Bronchial epithelial cell (primary cell): Measurements from ENCODE around the gene NPAS4. TPM values are rescaled to one million over a fixed set of nuclear protein-coding genes. Genes with fewer than 3 reads are reported as not detected.
A peak's percentile ranks its signal among the peaks of the same experiment; 100 is the strongest.

ENCODE experiments used
- DNase-seq: peaks from one replicate; pipeline ENCODE4 v3.0.0-alpha.2; 2010; ENCODE audit warnings: low read depth
- FAIRE-seq: peaks from 2 replicates; lab custom pipeline; 2011; peaks lifted over from hg19 to GRCh38; lab: Jason Lieb, UNC
- H3K27me3 ChIP-seq: 2 replicates; pipeline ENCODE4 v1.5.1; 2011; ENCODE audit warnings: low read length; ENCODE audit not compliant: control insufficient read depth, insufficient read depth
- H3K36me3 ChIP-seq: 2 replicates; pipeline ENCODE4 v1.5.1; 2011; ENCODE audit warnings: low read length; ENCODE audit not compliant: control insufficient read depth, insufficient read depth
- H3K4me3 ChIP-seq: 2 replicates; pipeline ENCODE4 v1.5.1; 2011; ENCODE audit warnings: mild to moderate bottlenecking, low read depth, low read length, control low read depth
- total RNA-seq: library from RNA; depleted of rRNA; stranded (reverse); fragments of >200 nt; gene quantifications from 2 replicates; pipeline ENCODE4 v1.2.1, GENCODE V29; 2014
- TF ChIP-seq, protein P1 (sequence below): IDR thresholded peaks from 2 replicates; pipeline ENCODE4 v1.5.1; 2011; ENCODE audit warnings: mild to moderate bottlenecking, moderate library complexity, low read length, control low read depth, inconsistent platforms; ENCODE audit not compliant: insufficient read depth, severe bottlenecking

Gene NPAS4
- total RNA-seq, 1 donor from 2014 or later = not detected

DNA sequence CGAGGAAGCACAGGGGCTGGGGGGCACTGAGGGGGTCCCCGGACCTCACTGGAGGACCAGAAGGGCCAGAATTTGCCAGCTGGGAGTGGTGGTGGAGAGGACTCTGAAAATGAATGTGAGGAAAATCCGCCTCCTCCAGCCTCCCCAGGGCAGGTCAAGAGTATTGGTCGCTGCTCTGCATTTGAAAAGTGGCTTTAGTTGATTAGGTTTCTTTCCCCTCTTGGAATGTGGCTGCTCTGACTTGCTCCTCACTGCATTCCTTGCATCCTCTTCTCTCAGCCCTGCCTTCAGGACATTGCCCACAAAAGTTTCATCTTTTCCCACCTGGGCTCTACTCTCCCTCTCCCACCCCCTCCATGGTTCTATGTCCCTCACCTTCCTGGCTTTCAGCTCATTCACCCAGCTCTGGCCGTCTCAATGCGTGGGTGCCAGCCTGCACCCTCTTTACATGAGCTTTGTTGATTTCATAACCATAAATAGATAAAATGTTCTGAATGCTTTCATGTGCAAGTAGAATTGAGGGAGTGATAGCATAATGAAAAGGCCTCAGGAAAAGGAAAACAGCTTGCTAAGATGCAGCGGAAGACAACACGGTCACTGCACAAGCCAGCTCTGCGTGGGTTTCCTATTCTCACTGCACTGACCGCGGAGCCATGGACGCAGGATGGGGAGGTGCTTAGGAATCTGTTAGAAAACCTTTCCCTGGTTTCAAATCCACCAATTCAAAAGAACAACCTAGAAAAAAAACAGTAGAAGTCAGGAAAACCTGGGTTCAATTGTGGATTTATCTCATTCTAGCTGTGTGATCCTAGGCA lies 6.5 kb upstream of the NPAS4 start:
- Histone ChIP-seq H3K4me3 (no peak overlapping the region), H3K27me3 (peaks cover 16% of the 10 kb centered on the region), H3K36me3 (no peaks in the 10 kb centered on the region)
- no peak for FAIRE-seq
- TF ChIP-seq, protein P1, sequence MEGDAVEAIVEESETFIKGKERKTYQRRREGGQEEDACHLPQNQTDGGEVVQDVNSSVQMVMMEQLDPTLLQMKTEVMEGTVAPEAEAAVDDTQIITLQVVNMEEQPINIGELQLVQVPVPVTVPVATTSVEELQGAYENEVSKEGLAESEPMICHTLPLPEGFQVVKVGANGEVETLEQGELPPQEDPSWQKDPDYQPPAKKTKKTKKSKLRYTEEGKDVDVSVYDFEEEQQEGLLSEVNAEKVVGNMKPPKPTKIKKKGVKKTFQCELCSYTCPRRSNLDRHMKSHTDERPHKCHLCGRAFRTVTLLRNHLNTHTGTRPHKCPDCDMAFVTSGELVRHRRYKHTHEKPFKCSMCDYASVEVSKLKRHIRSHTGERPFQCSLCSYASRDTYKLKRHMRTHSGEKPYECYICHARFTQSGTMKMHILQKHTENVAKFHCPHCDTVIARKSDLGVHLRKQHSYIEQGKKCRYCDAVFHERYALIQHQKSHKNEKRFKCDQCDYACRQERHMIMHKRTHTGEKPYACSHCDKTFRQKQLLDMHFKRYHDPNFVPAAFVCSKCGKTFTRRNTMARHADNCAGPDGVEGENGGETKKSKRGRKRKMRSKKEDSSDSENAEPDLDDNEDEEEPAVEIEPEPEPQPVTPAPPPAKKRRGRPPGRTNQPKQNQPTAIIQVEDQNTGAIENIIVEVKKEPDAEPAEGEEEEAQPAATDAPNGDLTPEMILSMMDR = no peak
- DNase-seq = no peak

DNA sequence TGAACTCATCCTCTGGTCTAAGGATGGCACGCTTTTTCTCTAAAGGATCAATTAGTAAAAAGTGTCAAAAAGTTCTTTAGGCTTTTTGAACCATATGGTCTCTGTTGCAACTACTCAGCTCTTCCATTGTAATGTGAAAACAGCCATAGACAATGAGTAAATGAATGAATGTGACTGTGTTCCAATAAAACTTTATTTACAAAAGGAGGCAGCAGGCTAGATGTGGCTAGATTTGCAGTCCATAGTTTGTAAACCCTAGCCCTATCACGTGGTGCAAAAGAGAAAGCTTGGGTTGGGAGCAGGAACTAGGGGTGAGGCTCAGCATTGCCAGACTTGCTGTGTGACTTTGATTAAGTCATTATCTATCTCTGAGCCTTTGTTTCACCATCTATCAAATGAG lies 5.4 kb upstream of the NPAS4 start:
- Histone ChIP-seq H3K4me3 (no peak overlapping the region), H3K27me3 (peaks cover 20% of the 10 kb centered on the region), H3K36me3 (no peaks in the 10 kb centered on the region)
- TF ChIP-seq, protein P1 = no peak
- DNase-seq (no peak), FAIRE-seq (no peak)

DNA sequence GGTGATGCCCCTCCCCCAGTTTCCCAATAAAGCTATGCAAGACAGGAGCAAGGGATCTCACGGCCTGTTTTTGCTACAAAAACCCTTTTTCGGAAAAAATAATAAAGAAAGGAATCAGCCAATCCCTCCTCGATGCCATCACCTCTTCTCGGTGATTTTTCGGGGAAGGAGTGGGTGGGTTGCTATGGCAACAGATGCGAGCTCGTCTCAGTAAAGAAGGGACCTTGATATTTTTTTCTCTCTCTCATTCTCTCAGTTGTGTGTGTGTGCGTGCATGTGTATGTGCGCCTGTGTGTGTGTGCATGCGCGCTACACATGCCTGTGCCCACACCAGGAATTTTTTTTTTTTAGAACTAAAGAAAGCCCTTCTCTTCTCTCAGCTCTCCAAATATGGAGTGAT lies 3.8 kb upstream of the NPAS4 start:
- Histone ChIP-seq H3K36me3 (no peaks in the 10 kb centered on the region), H3K27me3 (peaks cover 18% of the 10 kb centered on the region), H3K4me3 (no peak overlapping the region)
- TF ChIP-seq, protein P1 = no peak
- no peak for FAIRE-seq
- DNase-seq = no peak

DNA sequence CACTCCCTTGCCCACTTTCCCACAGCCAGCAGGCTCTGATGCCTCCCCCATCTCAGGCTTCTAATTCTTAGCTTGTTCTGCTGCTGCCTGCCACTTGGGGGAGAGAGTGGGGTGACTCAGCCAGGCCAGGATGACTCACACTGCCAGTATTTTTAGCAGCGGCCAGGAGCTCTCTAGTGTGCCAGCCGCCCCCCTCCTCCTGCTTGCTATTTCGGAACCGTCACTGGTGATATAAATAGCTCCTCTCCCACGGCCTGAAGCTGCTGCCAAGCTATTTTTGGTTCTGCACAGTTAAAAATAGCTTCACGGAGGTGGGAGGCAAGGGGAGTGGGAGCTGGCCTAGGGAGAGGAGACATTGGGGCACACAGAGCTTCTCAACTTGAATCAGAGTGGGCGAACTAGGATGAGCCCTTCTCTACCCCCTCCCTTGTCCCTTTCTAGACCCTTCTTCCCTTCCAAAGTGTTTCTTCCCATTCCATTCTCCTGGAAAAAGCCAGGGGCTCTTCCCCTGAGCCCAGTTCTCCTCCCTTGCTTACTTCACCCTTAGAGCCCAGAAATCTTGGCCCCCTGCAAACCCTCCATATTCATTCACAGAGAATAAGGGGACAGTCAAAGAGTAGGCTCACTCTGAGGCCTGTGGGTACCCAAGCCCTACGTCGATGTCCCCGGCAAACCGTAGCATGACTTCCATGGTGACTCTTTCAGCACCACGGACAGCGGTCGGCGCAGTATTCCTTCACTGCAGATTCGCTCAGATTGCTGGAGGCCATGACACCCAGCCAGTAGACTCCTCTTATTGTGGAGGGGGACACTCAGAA lies 2.5 kb upstream of the NPAS4 start:
- no peak for FAIRE-seq
- H3K4me3 ChIP-seq = no peak overlapping the region
- TF ChIP-seq, protein P1 = peak; percentile 66
- no peaks in the 10 kb centered on the region for H3K36me3 ChIP-seq
- H3K27me3 ChIP-seq = peaks cover 18% of the 10 kb centered on the region
- DNase-seq = peak; percentile 80

DNA sequence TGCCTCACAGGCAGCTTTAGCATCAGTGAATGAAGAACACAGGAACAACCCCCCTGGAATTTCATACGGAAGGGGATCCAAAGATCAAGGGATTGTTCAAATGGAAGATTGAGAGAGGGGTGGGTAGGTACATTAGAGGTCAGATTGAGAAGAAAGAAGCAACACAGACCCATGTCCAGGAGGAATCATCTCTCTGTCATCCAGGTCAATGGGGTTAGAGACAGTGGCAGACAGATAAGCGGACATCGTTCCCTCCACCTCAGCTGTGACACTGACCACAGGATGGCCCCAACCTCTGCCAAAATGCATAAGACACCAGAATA lies 1.9 kb upstream of the NPAS4 start:
- H3K27me3 ChIP-seq = peaks cover 18% of the 10 kb centered on the region
- DNase-seq = no peak
- no peak for FAIRE-seq

More for the DNA sequence above, 1.9 kb upstream of the NPAS4 start:
- TF ChIP-seq, protein P1 = no peak
- no peak overlapping the region for H3K4me3 ChIP-seq
- no peaks in the 10 kb centered on the region for H3K36me3 ChIP-seq
